Liver (tissue), 9 donors: ENCODE data around the gene C10orf71. TPM values are rescaled to one million over a fixed set of nuclear protein-coding genes. Genes with fewer than 3 reads are reported as not detected.
A peak's percentile ranks its signal among the peaks of the same experiment; 100 is the strongest.

Experiments
- DNase-seq: peaks from one replicate; pipeline ENCODE4 v3.0.0-alpha.2; 2017; ENCODE audit warnings: low spot score
- H3K27ac ChIP-seq, 2 donors: one replicate each; pipeline ENCODE4 v1.7.0; 2013; ENCODE audit warnings: inconsistent platforms in 2 of 2, low read length in 2 of 2, control low read depth in 1 of 2, low read depth in 1 of 2, mild to moderate bottlenecking in 1 of 2
- H3K27me3 ChIP-seq, 4 donors: one replicate each; pipeline versions ENCODE4 v1.6.1 to v1.7.0; 2013; ENCODE audit warnings: low read length in 3 of 4, inconsistent platforms in 1 of 4, mild to moderate bottlenecking in 1 of 4, moderate library complexity in 1 of 4; ENCODE audit not compliant: control insufficient read depth in 4 of 4, insufficient read depth in 4 of 4
- H3K36me3 ChIP-seq, 4 donors: one replicate each; pipeline versions ENCODE4 v1.6.1 to v1.7.0; 2013; ENCODE audit warnings: low read length in 3 of 4, mild to moderate bottlenecking in 3 of 4, low read depth in 1 of 4, moderate library complexity in 1 of 4; ENCODE audit not compliant: control insufficient read depth in 4 of 4, insufficient read depth in 3 of 4
- H3K4me1 ChIP-seq, 4 donors: one replicate each; pipeline versions ENCODE4 v1.6.1 to v1.7.0; 2013; ENCODE audit warnings: low read length in 3 of 4, mild to moderate bottlenecking in 3 of 4, moderate library complexity in 1 of 4; ENCODE audit not compliant: control insufficient read depth in 4 of 4, insufficient read depth in 4 of 4
- H3K4me3 ChIP-seq, 3 donors: one replicate each; pipeline versions ENCODE4 v1.6.1 to v1.7.0; 2013; ENCODE audit warnings: low read length in 3 of 3, control low read depth in 1 of 3, low read depth in 1 of 3, mild to moderate bottlenecking in 1 of 3
- H3K9ac ChIP-seq, 2 donors: one replicate each; pipeline ENCODE4 v1.7.0; 2013; ENCODE audit warnings: low read length in 2 of 2, mild to moderate bottlenecking in 2 of 2, moderate library complexity in 2 of 2, control low read depth in 1 of 2, low read depth in 1 of 2
- H3K9me3 ChIP-seq, 4 donors: one replicate each; pipeline versions ENCODE4 v1.6.1 to v1.7.0; 2013; ENCODE audit warnings: low read length in 3 of 4; ENCODE audit not compliant: control insufficient read depth in 4 of 4
- EGR1 ChIP-seq, 2 donors: IDR thresholded peaks; 2 replicates each; pipeline ENCODE4 v1.6.1; 2016 to 2018; ENCODE audit warnings: antibody characterized with exemption in 2 of 2, low read depth in 2 of 2
- FOXA1 ChIP-seq: IDR thresholded peaks from 2 replicates; pipeline ENCODE4 v1.6.1; 2016; ENCODE audit warnings: antibody characterized with exemption
- FOXA2 ChIP-seq: IDR thresholded peaks from 2 replicates; pipeline ENCODE4 v1.6.1; 2016; ENCODE audit warnings: antibody characterized with exemption
- GABPA ChIP-seq, 2 donors: IDR thresholded peaks in 1 of 2; conservative IDR thresholded peaks in 1 of 2; 2 replicates each; pipeline ENCODE4 v1.6.1; 2016; ENCODE audit warnings: antibody characterized with exemption in 2 of 2, mild to moderate bottlenecking in 1 of 2, moderate library complexity in 1 of 2
- HNF4A ChIP-seq, 2 donors: conservative IDR thresholded peaks; 2 replicates each; pipeline ENCODE4 v1.6.1; 2016; ENCODE audit warnings: antibody characterized with exemption in 2 of 2, mild to moderate bottlenecking in 2 of 2
- HNF4G ChIP-seq: IDR thresholded peaks from 2 replicates; pipeline ENCODE4 v1.6.1; 2016; ENCODE audit warnings: antibody characterized with exemption
- JUND ChIP-seq, 2 donors: IDR thresholded peaks; 2 replicates each; pipeline ENCODE4 v1.6.1; 2016; ENCODE audit warnings: antibody characterized with exemption in 2 of 2
- NR2F2 ChIP-seq: IDR thresholded peaks from 2 replicates; pipeline ENCODE4 v1.6.1; 2016; ENCODE audit warnings: antibody characterized with exemption
- RAD21 ChIP-seq, 2 donors: IDR thresholded peaks; 2 replicates each; pipeline ENCODE4 v1.6.1; 2016; ENCODE audit warnings: antibody characterized with exemption in 2 of 2, mild to moderate bottlenecking in 2 of 2
- RXRA ChIP-seq, 2 donors: IDR thresholded peaks; 2 replicates each; pipeline ENCODE4 v1.6.1; 2017 to 2018; ENCODE audit warnings: antibody characterized with exemption in 2 of 2, mild to moderate bottlenecking in 1 of 2
- SP1 ChIP-seq: IDR thresholded peaks from 2 replicates; pipeline ENCODE4 v1.6.1; 2018; ENCODE audit warnings: antibody characterized with exemption, mild to moderate bottlenecking
- TAF1 ChIP-seq: conservative IDR thresholded peaks from 2 replicates; pipeline ENCODE4 v1.6.1; 2016; ENCODE audit warnings: antibody characterized with exemption, mild to moderate bottlenecking
- YY1 ChIP-seq: IDR thresholded peaks from 2 replicates; pipeline ENCODE4 v1.6.1; 2016; ENCODE audit warnings: antibody characterized with exemption, mild to moderate bottlenecking
- WGBS: extraction: QIAGEN DNeasy Blood & Tissue Kit; methylation state at CpG from one replicate; pipeline ENCODE4 v1.1.7; 2013; 5-methylcytosine and 5-hydroxymethylcytosine counted together
- polyA plus RNA-seq, 2 donors: library from polyadenylated mRNA; stranded (reverse) in 1 of 2; unstranded in 1 of 2; fragments of 200-250 nt in 1 of 2; fragments of >200 nt in 1 of 2; fragmentation: Nextera tagmentation in 1 of 2; extraction: Ambion mirVana in 1 of 2; gene quantifications; one replicate each; pipeline versions ENCODE4 v1.2.1 to v1.2.3, GENCODE V29; 2013 to 2015
- total RNA-seq, 2 donors: library from RNA; depleted of rRNA; stranded (reverse); fragments of >200 nt; gene quantifications; one replicate each; pipeline ENCODE4 v1.2.3, GENCODE V29; 2014
- TF ChIP-seq, protein P1 (sequence below): IDR thresholded peaks from 2 replicates; pipeline ENCODE4 v1.6.1; 2016; ENCODE audit warnings: antibody characterized with exemption
- TF ChIP-seq, protein P2 (sequence below): IDR thresholded peaks from 2 replicates; pipeline ENCODE4 v1.6.1; 2016; ENCODE audit warnings: antibody characterized with exemption
- TF ChIP-seq, protein P3 (sequence below): fragments of 150-350 bp; IDR thresholded peaks from 2 replicates; pipeline ENCODE4 v1.5.1; 2017; ENCODE audit warnings: improper control_type of control experiment, low read depth, low read length; ENCODE audit not compliant: missing input control
- TF ChIP-seq, protein P4 (sequence below): IDR thresholded peaks from 2 replicates; pipeline ENCODE4 v1.6.1; 2016; ENCODE audit warnings: antibody characterized with exemption
- TF ChIP-seq, protein P5 (sequence below): IDR thresholded peaks from 2 replicates; pipeline ENCODE4 v1.6.1; 2016; ENCODE audit warnings: antibody characterized with exemption, mild to moderate bottlenecking
- donor health status: healthy.
- donor health status: healthy.
- donor health status: healthy.
- donor health status: healthy.
- donor health status: healthy.

C10orf71 gene
- total and polyA plus RNA-seq, 4 donors, result 0.03 TPM; not detected in 3

DNA sequence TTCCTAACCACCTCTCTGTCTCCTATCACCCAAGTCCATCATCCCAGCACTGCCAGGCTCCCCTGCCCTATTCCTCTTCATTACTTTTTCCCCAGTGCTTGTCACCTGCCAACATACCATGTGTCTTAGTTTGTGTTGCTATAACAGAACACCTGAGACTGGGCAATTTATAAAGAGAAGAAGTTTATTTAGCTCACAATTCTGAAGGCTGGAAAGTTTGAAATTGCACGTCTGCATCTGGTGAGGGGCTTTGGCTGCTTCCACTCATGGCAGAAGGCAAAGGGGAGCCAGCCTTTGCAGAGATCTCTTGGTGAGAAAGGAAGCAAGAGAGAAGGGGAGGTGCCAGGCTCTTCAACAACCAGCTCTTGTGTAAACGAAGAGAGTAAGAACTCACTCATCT lies 49.6 kb downstream of the C10orf71 start:
- peak; percentile 17 for DNase-seq
- WGBS, result 60% methylated on average over 2 of the region's 2 CpGs
- Histone ChIP-seq H3K9me3 (peaks cover 2 to 14% (median 10%) of the 10 kb centered on the region in 4 donors), H3K27ac (no peak overlapping the region), H3K36me3 (no peaks in the 10 kb centered on the region), H3K4me3 (no peak overlapping the region), H3K9ac (no peak overlapping the region), H3K4me1 (no peaks in the 10 kb centered on the region), H3K27me3 (no peaks in the 10 kb centered on the region)
- no peak for TF ChIP-seq GABPA (IDR thresholded peaks at IDR 0.05 in 1 of 2, conservative IDR thresholded peaks at IDR 0.05 in 1 of 2)
- no peak for TF ChIP-seq JUND (IDR thresholded peaks at IDR 0.05)
- no peak for TF ChIP-seq HNF4G
- TF ChIP-seq, protein P1, sequence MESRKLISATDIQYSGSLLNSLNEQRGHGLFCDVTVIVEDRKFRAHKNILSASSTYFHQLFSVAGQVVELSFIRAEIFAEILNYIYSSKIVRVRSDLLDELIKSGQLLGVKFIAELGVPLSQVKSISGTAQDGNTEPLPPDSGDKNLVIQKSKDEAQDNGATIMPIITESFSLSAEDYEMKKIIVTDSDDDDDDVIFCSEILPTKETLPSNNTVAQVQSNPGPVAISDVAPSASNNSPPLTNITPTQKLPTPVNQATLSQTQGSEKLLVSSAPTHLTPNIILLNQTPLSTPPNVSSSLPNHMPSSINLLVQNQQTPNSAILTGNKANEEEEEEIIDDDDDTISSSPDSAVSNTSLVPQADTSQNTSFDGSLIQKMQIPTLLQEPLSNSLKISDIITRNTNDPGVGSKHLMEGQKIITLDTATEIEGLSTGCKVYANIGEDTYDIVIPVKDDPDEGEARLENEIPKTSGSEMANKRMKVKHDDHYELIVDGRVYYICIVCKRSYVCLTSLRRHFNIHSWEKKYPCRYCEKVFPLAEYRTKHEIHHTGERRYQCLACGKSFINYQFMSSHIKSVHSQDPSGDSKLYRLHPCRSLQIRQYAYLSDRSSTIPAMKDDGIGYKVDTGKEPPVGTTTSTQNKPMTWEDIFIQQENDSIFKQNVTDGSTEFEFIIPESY, result no peak
- no peak for TF ChIP-seq YY1
- no peak for TF ChIP-seq EGR1 (IDR thresholded peaks at IDR 0.05; ENCODE audit: low read depth in 2 of 2)
- TF ChIP-seq, protein P2, sequence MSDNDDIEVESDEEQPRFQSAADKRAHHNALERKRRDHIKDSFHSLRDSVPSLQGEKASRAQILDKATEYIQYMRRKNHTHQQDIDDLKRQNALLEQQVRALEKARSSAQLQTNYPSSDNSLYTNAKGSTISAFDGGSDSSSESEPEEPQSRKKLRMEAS, result no peak
- no peak for TF ChIP-seq FOXA1
- no peak for TF ChIP-seq TAF1
- TF ChIP-seq RAD21 (IDR thresholded peaks at IDR 0.05), result no peak
- TF ChIP-seq, protein P3, sequence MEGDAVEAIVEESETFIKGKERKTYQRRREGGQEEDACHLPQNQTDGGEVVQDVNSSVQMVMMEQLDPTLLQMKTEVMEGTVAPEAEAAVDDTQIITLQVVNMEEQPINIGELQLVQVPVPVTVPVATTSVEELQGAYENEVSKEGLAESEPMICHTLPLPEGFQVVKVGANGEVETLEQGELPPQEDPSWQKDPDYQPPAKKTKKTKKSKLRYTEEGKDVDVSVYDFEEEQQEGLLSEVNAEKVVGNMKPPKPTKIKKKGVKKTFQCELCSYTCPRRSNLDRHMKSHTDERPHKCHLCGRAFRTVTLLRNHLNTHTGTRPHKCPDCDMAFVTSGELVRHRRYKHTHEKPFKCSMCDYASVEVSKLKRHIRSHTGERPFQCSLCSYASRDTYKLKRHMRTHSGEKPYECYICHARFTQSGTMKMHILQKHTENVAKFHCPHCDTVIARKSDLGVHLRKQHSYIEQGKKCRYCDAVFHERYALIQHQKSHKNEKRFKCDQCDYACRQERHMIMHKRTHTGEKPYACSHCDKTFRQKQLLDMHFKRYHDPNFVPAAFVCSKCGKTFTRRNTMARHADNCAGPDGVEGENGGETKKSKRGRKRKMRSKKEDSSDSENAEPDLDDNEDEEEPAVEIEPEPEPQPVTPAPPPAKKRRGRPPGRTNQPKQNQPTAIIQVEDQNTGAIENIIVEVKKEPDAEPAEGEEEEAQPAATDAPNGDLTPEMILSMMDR, result no peak
- TF ChIP-seq FOXA2, result no peak
- TF ChIP-seq SP1, result no peak
- no peak for TF ChIP-seq NR2F2
- TF ChIP-seq, protein P4, sequence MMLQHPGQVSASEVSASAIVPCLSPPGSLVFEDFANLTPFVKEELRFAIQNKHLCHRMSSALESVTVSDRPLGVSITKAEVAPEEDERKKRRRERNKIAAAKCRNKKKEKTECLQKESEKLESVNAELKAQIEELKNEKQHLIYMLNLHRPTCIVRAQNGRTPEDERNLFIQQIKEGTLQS, result no peak
- TF ChIP-seq, protein P5, sequence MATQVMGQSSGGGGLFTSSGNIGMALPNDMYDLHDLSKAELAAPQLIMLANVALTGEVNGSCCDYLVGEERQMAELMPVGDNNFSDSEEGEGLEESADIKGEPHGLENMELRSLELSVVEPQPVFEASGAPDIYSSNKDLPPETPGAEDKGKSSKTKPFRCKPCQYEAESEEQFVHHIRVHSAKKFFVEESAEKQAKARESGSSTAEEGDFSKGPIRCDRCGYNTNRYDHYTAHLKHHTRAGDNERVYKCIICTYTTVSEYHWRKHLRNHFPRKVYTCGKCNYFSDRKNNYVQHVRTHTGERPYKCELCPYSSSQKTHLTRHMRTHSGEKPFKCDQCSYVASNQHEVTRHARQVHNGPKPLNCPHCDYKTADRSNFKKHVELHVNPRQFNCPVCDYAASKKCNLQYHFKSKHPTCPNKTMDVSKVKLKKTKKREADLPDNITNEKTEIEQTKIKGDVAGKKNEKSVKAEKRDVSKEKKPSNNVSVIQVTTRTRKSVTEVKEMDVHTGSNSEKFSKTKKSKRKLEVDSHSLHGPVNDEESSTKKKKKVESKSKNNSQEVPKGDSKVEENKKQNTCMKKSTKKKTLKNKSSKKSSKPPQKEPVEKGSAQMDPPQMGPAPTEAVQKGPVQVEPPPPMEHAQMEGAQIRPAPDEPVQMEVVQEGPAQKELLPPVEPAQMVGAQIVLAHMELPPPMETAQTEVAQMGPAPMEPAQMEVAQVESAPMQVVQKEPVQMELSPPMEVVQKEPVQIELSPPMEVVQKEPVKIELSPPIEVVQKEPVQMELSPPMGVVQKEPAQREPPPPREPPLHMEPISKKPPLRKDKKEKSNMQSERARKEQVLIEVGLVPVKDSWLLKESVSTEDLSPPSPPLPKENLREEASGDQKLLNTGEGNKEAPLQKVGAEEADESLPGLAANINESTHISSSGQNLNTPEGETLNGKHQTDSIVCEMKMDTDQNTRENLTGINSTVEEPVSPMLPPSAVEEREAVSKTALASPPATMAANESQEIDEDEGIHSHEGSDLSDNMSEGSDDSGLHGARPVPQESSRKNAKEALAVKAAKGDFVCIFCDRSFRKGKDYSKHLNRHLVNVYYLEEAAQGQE, result no peak
- no peak for TF ChIP-seq HNF4A (conservative IDR thresholded peaks at IDR 0.05)
- TF ChIP-seq RXRA (IDR thresholded peaks at IDR 0.05), result no peak
